Germinal center (tissue), 1 donor: ENCODE data around the gene GMDS.

Experiments
- DNase-seq: peaks from one replicate; pipeline ENCODE4 v3.0.0; 2012; ENCODE audit warnings: mixed read lengths, low spot score

The GMDS gene

GRCh38 chr6:2133716-2134310 lies 111.6 kb downstream of the GMDS start:
- no peak for DNase-seq

GRCh38 chr6:2132916-2133315 lies 112.5 kb downstream of the GMDS start:
- DNase-seq, result no peak

- DNase-seq, result no peak
Observed at GRCh38 chr6:2132416-2132815, 113.0 kb downstream of the GMDS start.

GRCh38 chr6:2129182-2129621 lies 116.2 kb downstream of the GMDS start:
- DNase-seq, result no peak

GRCh38 chr6:2127484-2127911 lies 117.9 kb downstream of the GMDS start:
- DNase-seq, result peak; percentile 33

- no peak for DNase-seq
Observed at GRCh38 chr6:2126351-2126750, 119.1 kb downstream of the GMDS start.

GRCh38 chr6:2125158-2125557 lies 120.2 kb downstream of the GMDS start:
- no peak for DNase-seq

- DNase-seq, result no peak
Observed at GRCh38 chr6:2124260-2124709, 121.1 kb downstream of the GMDS start.

GRCh38 chr6:2120912-2121311 lies 124.5 kb downstream of the GMDS start:
- no peak for DNase-seq

GRCh38 chr6:2119275-2119674 lies 126.1 kb downstream of the GMDS start:
- no peak for DNase-seq

- DNase-seq, result no peak
Observed at GRCh38 chr6:2118136-2118535, 127.3 kb downstream of the GMDS start.

GRCh38 chr6:2117447-2117846 lies 128.0 kb downstream of the GMDS start:
- DNase-seq, result no peak

GRCh38 chr6:2116496-2116895 lies 128.9 kb downstream of the GMDS start:
- DNase-seq, result no peak

GRCh38 chr6:2114100-2114499 lies 131.3 kb downstream of the GMDS start:
- no peak for DNase-seq

- DNase-seq, result no peak
Observed at GRCh38 chr6:2111162-2111677, 134.2 kb downstream of the GMDS start.

- DNase-seq, result no peak
Observed at GRCh38 chr6:2110504-2110903, 134.9 kb downstream of the GMDS start.

GRCh38 chr6:2109796-2110195 lies 135.6 kb downstream of the GMDS start:
- no peak for DNase-seq

GRCh38 chr6:2108700-2109306 lies 136.6 kb downstream of the GMDS start:
- no peak for DNase-seq

GRCh38 chr6:2104524-2104880 lies 140.9 kb downstream of the GMDS start:
- DNase-seq, result no peak

GRCh38 chr6:2103765-2104523 lies 141.5 kb downstream of the GMDS start:
- peak; percentile 26 for DNase-seq

- no peak for DNase-seq
Observed at GRCh38 chr6:2102966-2103365, 142.4 kb downstream of the GMDS start.

GRCh38 chr6:2102316-2102883 lies 143.0 kb downstream of the GMDS start:
- DNase-seq, result no peak

- DNase-seq, result no peak
Observed at GRCh38 chr6:2101213-2101612, 144.2 kb downstream of the GMDS start.
